GM18507 (cell line): Measurements from ENCODE around the gene EIF3D.
"Not testable (repeated sequence)": the region's sequence is repeated elsewhere in the genome, so short reads cannot be mapped to it uniquely, and the experiment has no call there.

Experiments used
- DNase-seq: peaks from one replicate; pipeline ENCODE4 v3.0.0; 2011; ENCODE audit warnings: low read depth; ENCODE audit not compliant: insufficient read length; ENCODE audit errors: extremely low spot score
- FAIRE-seq: peaks from 2 replicates; lab custom pipeline; 2011; peaks lifted over from hg19 to GRCh38; lab: Jason Lieb, UNC

The EIF3D gene

GRCh38 chr22:36550701-36551495 is 21.9 kb upstream of the EIF3D start:
- FAIRE-seq (no peak), DNase-seq (no peak)

GRCh38 chr22:36549033-36549432 is 20.1 kb upstream of the EIF3D start:
- no peak for FAIRE-seq
- DNase-seq = no peak

GRCh38 chr22:36548606-36549005 is 19.6 kb upstream of the EIF3D start:
- DNase-seq = no peak
- FAIRE-seq = no peak

GRCh38 chr22:36546932-36547331 is 18.0 kb upstream of the EIF3D start:
- no peak for FAIRE-seq
- no peak for DNase-seq

GRCh38 chr22:36546092-36546804 is 17.3 kb upstream of the EIF3D start:
- no peak for DNase-seq
- FAIRE-seq = no peak

GRCh38 chr22:36544107-36544620 is 15.2 kb upstream of the EIF3D start:
- no peak for FAIRE-seq
- no peak for DNase-seq

GRCh38 chr22:36541831-36542411 is 13.0 kb upstream of the EIF3D start:
- no peak for DNase-seq

GRCh38 chr22:36540867-36541642 is 12.1 kb upstream of the EIF3D start:
- FAIRE-seq = no peak
- no peak for DNase-seq

More at GRCh38 chr22:36541831-36542411, 13.0 kb upstream of the EIF3D start:
- no peak for FAIRE-seq

- FAIRE-seq (no peak), DNase-seq (no peak)
Measured at GRCh38 chr22:36538529-36538928, 9.6 kb upstream of the EIF3D start.

GRCh38 chr22:36536717-36537116 is 7.8 kb upstream of the EIF3D start:
- no peak for DNase-seq
- FAIRE-seq = no peak

- not testable (repeated sequence) for DNase-seq, FAIRE-seq
Measured at GRCh38 chr22:36533320-36533719, 4.4 kb upstream of the EIF3D start.

- DNase-seq (no peak), FAIRE-seq (no peak)
Measured at GRCh38 chr22:36532466-36532865, 3.5 kb upstream of the EIF3D start.

GRCh38 chr22:36528341-36528740 is 625 bp downstream of the EIF3D start:
- DNase-seq (no peak), FAIRE-seq (no peak)

- DNase-seq (no peak), FAIRE-seq (no peak)
Measured at GRCh38 chr22:36522662-36523061, 6.3 kb downstream of the EIF3D start.

- FAIRE-seq (no peak), DNase-seq (no peak)
Measured at GRCh38 chr22:36520423-36520822, 8.5 kb downstream of the EIF3D start.

- not testable (repeated sequence) for FAIRE-seq, DNase-seq
Measured at GRCh38 chr22:36519906-36520305, 9.1 kb downstream of the EIF3D start.

- FAIRE-seq (no peak), DNase-seq (no peak)
Measured at GRCh38 chr22:36514766-36515165, 14.2 kb downstream of the EIF3D start.

GRCh38 chr22:36512991-36513390 is 16.0 kb downstream of the EIF3D start:
- FAIRE-seq (no peak), DNase-seq (no peak)

GRCh38 chr22:36512333-36512732 is 16.6 kb downstream of the EIF3D start:
- no peak for DNase-seq
- FAIRE-seq = no peak
